Cardiac ventricle fibroblast (primary cell): ENCODE measurements around the gene ERI2. TPM values are rescaled to one million over a fixed set of nuclear protein-coding genes. Genes with fewer than 3 reads are reported as not detected.

ENCODE experiments used
- total RNA-seq: library from RNA; depleted of rRNA; stranded (reverse); fragments of >200 nt; gene quantifications from 2 replicates; pipeline ENCODE4 v1.2.3, GENCODE V29; 2015

Gene ERI2
- 6.9 and 14.8 TPM in 2 replicates for total RNA-seq

GRCh38 chr16:20806168-20807050 is at the start of gene ERI2, which contains the start of gene REXO5:
Gene ERI2, minus strand, starts transcription at chr16:20806472. Its CDS starts 42 bp downstream, at chr16:20806430.
Gene REXO5, plus strand, starts transcription at chr16:20806527. Its CDS starts 427 bp downstream, at chr16:20806954.

GRCh38 chr16:20763461-20764232 is 42.6 kb downstream of the ERI2 start, which contains the start of gene ACSM3:
Gene ACSM3, plus strand, starts transcription at chr16:20764014. Its CDS starts 6,021 bp downstream, at chr16:20770035.

Other genes with a start within 250 kb of the ERI2 start
- not detected in 2 replicates for gene ACSM2B, start 230.1 kb downstream of the ERI2 start, total RNA-seq
- gene ACSM1, start 108.8 kb downstream of the ERI2 start, total RNA-seq, result 0.24 and 0.44 TPM in 2 replicates
- gene THUMPD1, start 64.7 kb downstream of the ERI2 start, total RNA-seq, result 49.7 and 50.2 TPM in 2 replicates
- 8.1 TPM in 2 replicates for gene ACSM3, start 42.5 kb downstream of the ERI2 start, total RNA-seq
- 4.2 and 6.9 TPM in 2 replicates for gene REXO5, start 55 bp upstream of the ERI2 start, total RNA-seq
- 32.2 and 32.8 TPM in 2 replicates for gene DCUN1D3, start 93.9 kb upstream of the ERI2 start, total RNA-seq
- 30.2 and 31.0 TPM in 2 replicates for gene LYRM1, start 94.3 kb upstream of the ERI2 start, total RNA-seq